Transverse colon (tissue), 4 donors: Measurements from ENCODE around the gene ACAD11.

ENCODE experiments used
- EP300 ChIP-seq: sonication (generic); formaldehyde crosslinking; IDR thresholded peaks from one replicate; pipeline ENCODE4 v1.6.1; 2017; ENCODE audit warnings: antibody characterized with exemption, low read depth
- POLR2A ChIP-seq: fragments of 450-650 bp; IDR thresholded peaks from one replicate; pipeline ENCODE4 v1.6.1; 2016; ENCODE audit warnings: antibody characterized with exemption, mild to moderate bottlenecking, moderate library complexity
- POLR2AphosphoS5 ChIP-seq, 3 donors: sonication (generic); formaldehyde crosslinking; IDR thresholded peaks; one replicate each; pipeline ENCODE4 v1.6.1; 2016; ENCODE audit warnings: antibody characterized with exemption in 3 of 3
- TF ChIP-seq, protein P1 (sequence below), 5 experiments: fragments of 200-600 bp in 3 of 5; fragments of 450-650 bp in 2 of 5; sonication (generic) in 3 of 5; IDR thresholded peaks; 1 replicate in 2 of 5; 2 replicates in 3 of 5; pipeline ENCODE4 v1.5.1; 2016 to 2017; ENCODE audit warnings: antibody characterized with exemption in 5 of 5, inconsistent platforms in 3 of 5, mild to moderate bottlenecking in 2 of 5, moderate library complexity in 1 of 5

DNA sequence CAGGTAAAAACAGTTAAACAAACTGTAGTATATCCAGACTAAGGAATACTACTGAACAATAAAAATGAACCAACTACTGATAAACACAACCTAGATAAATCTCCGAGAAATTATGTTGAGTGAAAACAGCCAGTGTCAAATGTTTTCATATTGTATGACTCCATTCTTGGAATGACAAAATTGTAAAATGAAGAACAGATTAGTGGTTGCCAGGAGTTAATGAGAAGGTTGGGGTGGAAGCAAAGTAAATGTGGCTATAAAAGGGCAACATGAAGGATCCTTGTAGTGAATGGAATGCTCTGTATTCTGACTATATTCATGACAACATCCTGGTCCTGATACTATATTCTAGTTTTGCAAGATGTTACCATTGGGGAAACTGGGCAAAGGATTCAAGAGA, 90.0 kb downstream of the ACAD11 start:
- TF ChIP-seq, protein P1, sequence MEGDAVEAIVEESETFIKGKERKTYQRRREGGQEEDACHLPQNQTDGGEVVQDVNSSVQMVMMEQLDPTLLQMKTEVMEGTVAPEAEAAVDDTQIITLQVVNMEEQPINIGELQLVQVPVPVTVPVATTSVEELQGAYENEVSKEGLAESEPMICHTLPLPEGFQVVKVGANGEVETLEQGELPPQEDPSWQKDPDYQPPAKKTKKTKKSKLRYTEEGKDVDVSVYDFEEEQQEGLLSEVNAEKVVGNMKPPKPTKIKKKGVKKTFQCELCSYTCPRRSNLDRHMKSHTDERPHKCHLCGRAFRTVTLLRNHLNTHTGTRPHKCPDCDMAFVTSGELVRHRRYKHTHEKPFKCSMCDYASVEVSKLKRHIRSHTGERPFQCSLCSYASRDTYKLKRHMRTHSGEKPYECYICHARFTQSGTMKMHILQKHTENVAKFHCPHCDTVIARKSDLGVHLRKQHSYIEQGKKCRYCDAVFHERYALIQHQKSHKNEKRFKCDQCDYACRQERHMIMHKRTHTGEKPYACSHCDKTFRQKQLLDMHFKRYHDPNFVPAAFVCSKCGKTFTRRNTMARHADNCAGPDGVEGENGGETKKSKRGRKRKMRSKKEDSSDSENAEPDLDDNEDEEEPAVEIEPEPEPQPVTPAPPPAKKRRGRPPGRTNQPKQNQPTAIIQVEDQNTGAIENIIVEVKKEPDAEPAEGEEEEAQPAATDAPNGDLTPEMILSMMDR (IDR thresholded peaks at IDR 0.05), result no peak
- TF ChIP-seq EP300, result no peak
- TF ChIP-seq POLR2A, result no peak
- TF ChIP-seq POLR2AphosphoS5 (IDR thresholded peaks at IDR 0.05), result no peak
